H1 (cell line): ENCODE data around the gene THADA. TPM values are rescaled to one million over a fixed set of nuclear protein-coding genes. Genes with fewer than 3 reads are reported as not detected.

ENCODE experiments used
- CTCF ChIA-PET: fragments of 300-600 bp; sonication (Branson Sonifier 250); formaldehyde crosslinking; loops from one replicate; lab custom pipeline; 2021; ENCODE audit not compliant: partially characterized antibody; lab: Charles Lee
- POLR2A ChIA-PET: fragments of 300-600 bp; sonication (Branson Sonifier 250); formaldehyde crosslinking; loops from one replicate; lab custom pipeline; 2021; ENCODE audit warnings: inconsistent platforms; ENCODE audit not compliant: partially characterized antibody; lab: Charles Lee
- DNase-seq, 2 experiments: peaks; one replicate each; pipeline versions ENCODE4 v3.0.0 to v3.0.0-alpha.2; 2010 to 2022; ENCODE audit warnings: low spot score in 2 of 2, low read depth in 1 of 2, mixed read lengths in 1 of 2
- FAIRE-seq: peaks from 2 replicates; lab custom pipeline; 2011; peaks lifted over from hg19 to GRCh38; lab: Jason Lieb, UNC
- H2AFZ ChIP-seq: 2 replicates; pipeline ENCODE4 v1.8.1; 2012; ENCODE audit warnings: low read length, inconsistent platforms
- H2AK5ac ChIP-seq: 2 replicates; pipeline ENCODE4 v1.6.1; 2013; ENCODE audit warnings: low read depth, low read length
- H2BK120ac ChIP-seq: replicated peaks from 2 replicates; pipeline ENCODE3; 2013; ENCODE audit warnings: low read depth, low read length, inconsistent platforms
- H2BK12ac ChIP-seq: 2 replicates; pipeline ENCODE4 v1.6.1; 2013; ENCODE audit warnings: low read depth, low read length
- H2BK15ac ChIP-seq: 2 replicates; pipeline ENCODE4 v1.6.1; 2013; ENCODE audit warnings: low read length
- H2BK20ac ChIP-seq: 2 replicates; pipeline ENCODE4 v1.6.1; 2013; ENCODE audit warnings: low read length
- H2BK5ac ChIP-seq: 2 replicates; pipeline ENCODE4 v1.6.1; 2013; ENCODE audit warnings: low read depth, low read length
- H3K14ac ChIP-seq: 2 replicates; pipeline ENCODE4 v1.6.1; 2013; ENCODE audit warnings: inconsistent platforms; ENCODE audit not compliant: insufficient read length
- H3K18ac ChIP-seq: 2 replicates; pipeline ENCODE4 v1.6.1; 2013; ENCODE audit warnings: low read length; ENCODE audit errors: extremely low read depth
- H3K23ac ChIP-seq: 2 replicates; pipeline ENCODE4 v1.6.1; 2013; ENCODE audit warnings: inconsistent platforms; ENCODE audit not compliant: insufficient read length
- H3K23me2 ChIP-seq: 2 replicates; pipeline ENCODE4 v1.6.1; 2013; ENCODE audit warnings: low read depth, low read length
- H3K27ac ChIP-seq: 2 replicates; pipeline ENCODE4 v1.6.1; 2011; ENCODE audit warnings: low read depth, low read length, inconsistent platforms
- H3K27me3 ChIP-seq, 4 experiments: replicated peaks in 1 of 4; 1 replicate in 1 of 4; 2 replicates in 3 of 4; pipeline versions ENCODE4 v1.6.1 to v1.8.1; 2011 to 2013; ENCODE audit warnings: low read length in 3 of 4, mild to moderate bottlenecking in 3 of 4, inconsistent platforms in 2 of 4, mixed read lengths in 2 of 4, moderate library complexity in 1 of 4; ENCODE audit not compliant: control insufficient read depth in 3 of 4, insufficient read depth in 3 of 4; ENCODE audit errors: extremely low read depth in 1 of 4
- H3K36me3 ChIP-seq, 4 experiments: 2 replicates each; pipeline versions ENCODE4 v1.6.1 to v1.8.1; 2011 to 2013; ENCODE audit warnings: mild to moderate bottlenecking in 4 of 4, low read length in 3 of 4, moderate library complexity in 2 of 4, control low read depth in 1 of 4, inconsistent platforms in 1 of 4; ENCODE audit not compliant: insufficient read depth in 4 of 4, control insufficient read depth in 2 of 4
- H3K4ac ChIP-seq: replicated peaks from 2 replicates; pipeline ENCODE3; 2013; ENCODE audit warnings: low read length, low read depth, mixed read lengths, inconsistent platforms; ENCODE audit not compliant: insufficient read length
- H3K4me1 ChIP-seq, 4 experiments: replicated peaks in 1 of 4; 1 replicate in 1 of 4; 2 replicates in 3 of 4; pipeline versions ENCODE4 v1.6.1 to v1.8.1; 2011 to 2013; ENCODE audit warnings: low read length in 3 of 4, inconsistent platforms in 2 of 4, mixed read lengths in 1 of 4; ENCODE audit not compliant: insufficient read depth in 4 of 4, control insufficient read depth in 3 of 4
- H3K4me2 ChIP-seq, 2 experiments: 2 replicates each; pipeline versions ENCODE4 v1.6.1 to v1.8.1; 2011 to 2013; ENCODE audit warnings: low read depth in 2 of 2, low read length in 2 of 2, control low read depth in 1 of 2, inconsistent platforms in 1 of 2, mild to moderate bottlenecking in 1 of 2; ENCODE audit not compliant: insufficient read depth in 1 of 2
- H3K4me3 ChIP-seq, 4 experiments: fragments of 200-600, 300-600 bp in 1 of 4; sonication (generic), shearing (Covaris generic), sonication (Bioruptor Twin) in 1 of 4; 2 replicates each; pipeline versions ENCODE4 v1.5.1 to v1.8.1; 2011 to 2016; ENCODE audit warnings: low read length in 4 of 4, low read depth in 3 of 4, control low read depth in 2 of 4, inconsistent platforms in 2 of 4, mild to moderate bottlenecking in 2 of 4, mixed read lengths in 1 of 4, moderate library complexity in 1 of 4; ENCODE audit not compliant: insufficient read depth in 2 of 4; ENCODE audit errors: extremely low read depth in 1 of 4
- H3K56ac ChIP-seq: replicated peaks from 2 replicates; pipeline ENCODE3; 2013; ENCODE audit warnings: low read depth, mild to moderate bottlenecking, mixed read lengths, low read length, inconsistent platforms; ENCODE audit not compliant: insufficient read length
- H3K79me1 ChIP-seq: 2 replicates; pipeline ENCODE4 v1.6.1; 2013; ENCODE audit warnings: low read depth, low read length, control low read depth
- H3K79me2 ChIP-seq, 2 experiments: 2 replicates each; pipeline versions ENCODE4 v1.6.1 to v1.8.1; 2012 to 2013; ENCODE audit warnings: low read length in 2 of 2, mild to moderate bottlenecking in 2 of 2, inconsistent platforms in 1 of 2; ENCODE audit not compliant: insufficient read depth in 2 of 2, control insufficient read depth in 1 of 2
- H3K9ac ChIP-seq, 4 experiments: replicated peaks in 1 of 4; 1 replicate in 1 of 4; 2 replicates in 3 of 4; pipeline versions ENCODE4 v1.6.1 to v1.8.1; 2011 to 2013; ENCODE audit warnings: low read depth in 3 of 4, low read length in 3 of 4, control low read depth in 2 of 4, mild to moderate bottlenecking in 2 of 4, moderate library complexity in 2 of 4, inconsistent platforms in 1 of 4; ENCODE audit errors: extremely low read depth in 1 of 4
- H3K9me3 ChIP-seq, 2 experiments: 2 replicates each; pipeline versions ENCODE4 v1.6.1 to v1.8.1; 2012 to 2013; ENCODE audit warnings: mild to moderate bottlenecking in 2 of 2, moderate library complexity in 2 of 2, control low read depth in 1 of 2, inconsistent platforms in 1 of 2, low read depth in 1 of 2, low read length in 1 of 2, mixed read lengths in 1 of 2; ENCODE audit not compliant: insufficient read depth in 2 of 2
- H4K20me1 ChIP-seq, 2 experiments: replicated peaks in 1 of 2; 2 replicates each; pipeline versions ENCODE3 to v1.8.1; 2011 to 2013; ENCODE audit warnings: inconsistent platforms in 2 of 2, low read length in 2 of 2, mild to moderate bottlenecking in 1 of 2; ENCODE audit not compliant: insufficient read depth in 2 of 2, control insufficient read depth in 1 of 2
- H4K5ac ChIP-seq: 2 replicates; pipeline ENCODE4 v1.6.1; 2013; ENCODE audit warnings: low read length, low read depth, mixed read lengths, inconsistent platforms; ENCODE audit not compliant: insufficient read length
- H4K8ac ChIP-seq: 2 replicates; pipeline ENCODE4 v1.8.0; 2013; ENCODE audit warnings: mild to moderate bottlenecking, moderate library complexity, low read length, inconsistent platforms; ENCODE audit not compliant: insufficient read depth; ENCODE audit errors: extremely low read depth
- H4K91ac ChIP-seq: replicated peaks from 2 replicates; pipeline ENCODE3; 2013; ENCODE audit warnings: low read length, mixed read lengths, inconsistent platforms; ENCODE audit not compliant: insufficient read length
- CTCF ChIP-seq, 3 experiments: IDR thresholded peaks; 1 replicate in 2 of 3; 2 replicates in 1 of 3; pipeline versions ENCODE4 v1.5.1 to v1.6.1; 2011; ENCODE audit warnings: low read length in 3 of 3, mild to moderate bottlenecking in 3 of 3, inconsistent platforms in 2 of 3, low read depth in 1 of 3, moderate library complexity in 1 of 3; ENCODE audit not compliant: insufficient read depth in 1 of 3; ENCODE audit errors: control extremely low read depth in 1 of 3
- WGBS, 2 experiments: shearing (Covaris generic) in 1 of 2; methylation state at CpG; one replicate each; pipeline versions ENCODE4 v1.1.6 to v1.1.7; 2013 to 2015; ENCODE audit warnings: low lambda C conversion rate in 2 of 2, mixed read lengths in 2 of 2, inconsistent platforms in 1 of 2, low coverage in 1 of 2, missing lambda C conversion rate in 1 of 2; ENCODE audit not compliant: insufficient replicate concordance in 2 of 2, insufficient coverage in 1 of 2, insufficient read length in 1 of 2; ENCODE audit errors: extremely low coverage in 1 of 2, missing lambda C conversion rate in 1 of 2; 5-methylcytosine and 5-hydroxymethylcytosine counted together
- polyA plus RNA-seq, 7 experiments: library from polyadenylated mRNA; depleted of rRNA in 3 of 7; stranded (reverse) in 5 of 7; unstranded in 2 of 7; fragments of >200 nt in 5 of 7; fragments of 200-250 nt in 2 of 7; gene quantifications; 1 replicate in 5 of 7; 2 replicates in 1 of 7; 4 replicates in 1 of 7; pipeline versions ENCODE4 v1.2.1 to v1.2.3, GENCODE V29; 2011 to 2013; ENCODE audit warnings: missing spikeins in 2 of 7, mixed read lengths in 2 of 7
- total RNA-seq: library from RNA; stranded (reverse); fragmentation: NEBNext Ultra II Directional; extraction: Animal tissue kit (Norgen Biotek cat#: 25700); gene quantifications from 2 replicates; pipeline ENCODE4 v1.2.1, GENCODE V29; 2021

Gene THADA
- total and polyA plus RNA-seq, 2 of the 8 experiments (the other 6 are each of a cell fraction or from before 2014, with no cell fraction given), result 22.4 to 26.8 TPM

- no peak overlapping the region for H3K14ac ChIP-seq
- H3K36me3 ChIP-seq, result peaks cover 0 to 5% (median 0%) of the 10 kb centered on the region in 4 experiments; a peak in 1 of 8 replicates
- no peak overlapping the region for H3K4ac ChIP-seq
- no peak overlapping the region for H2BK20ac ChIP-seq
- no peak for FAIRE-seq
- no peak overlapping the region for H2BK5ac ChIP-seq
- no peaks in the 10 kb centered on the region for H3K27me3 ChIP-seq
- H4K8ac ChIP-seq, result no peak overlapping the region
- H3K79me2 ChIP-seq, result no peaks in the 10 kb centered on the region
- CTCF ChIA-PET, result interaction anchor here (0.9 kb wide), 1 partner anchor 292 kb away, joined by 5 read pairs; no protein-coding TSS in a partner anchor
- no peak overlapping the region for H3K23ac ChIP-seq
- no peak overlapping the region for H2AK5ac ChIP-seq
- peaks cover 1% of the 10 kb centered on the region; the same call in 1 of the 2 replicates for H3K23me2 ChIP-seq
- H2AFZ ChIP-seq, result no peak overlapping the region
- H2BK120ac ChIP-seq, result no peak overlapping the region
- H4K91ac ChIP-seq, result no peak overlapping the region
- 90% methylated on average over 2 of the region's 2 CpGs; no CpG with 5 or more reads in 1 of the 2 experiments for WGBS, 2 experiments
- no peak overlapping the region for H3K27ac ChIP-seq
- H3K4me3 ChIP-seq, result no peak overlapping the region
- peaks cover 0 to 2% of the 10 kb centered on the region in 2 experiments; a peak in 1 of 4 replicates for H3K9me3 ChIP-seq
- H3K56ac ChIP-seq, result no peak overlapping the region
- H4K20me1 ChIP-seq, result no peaks in the 10 kb centered on the region
- no peaks in the 10 kb centered on the region for H3K79me1 ChIP-seq
- no peak overlapping the region for H3K4me2 ChIP-seq
- POLR2A ChIA-PET, result interaction anchor here (0.6 kb wide), 1 partner anchor 74 kb away, joined by 4 read pairs; the partner anchor contains the start of gene THADA
- no peaks in the 10 kb centered on the region for H3K4me1 ChIP-seq
- H2BK12ac ChIP-seq, result no peak overlapping the region
- no peak overlapping the region for H4K5ac ChIP-seq
- no peak overlapping the region for H3K9ac ChIP-seq
- H2BK15ac ChIP-seq, result no peak overlapping the region
- DNase-seq, result no peak
- no peak overlapping the region for H3K18ac ChIP-seq
- TF ChIP-seq CTCF (IDR thresholded peaks at IDR 0.05; ENCODE audit: control extremely low read depth in 1 of 3, insufficient read depth in 1 of 3, low read depth in 1 of 3, low read length in 3 of 3), result no peak
Measured at GRCh38 chr2:43521568-43521967, 74.3 kb downstream of the THADA start.
